Neural cell (in vitro differentiated cells): Measurements from ENCODE around the gene YPEL1.

ENCODE experiments used
- RAD21 ChIP-seq: fragments of 450-650 bp; conservative IDR thresholded peaks from 2 replicates; pipeline ENCODE4 v1.6.1; 2014; ENCODE audit warnings: antibody characterized with exemption, mild to moderate bottlenecking, moderate library complexity
- TF ChIP-seq, protein P1 (sequence below): IDR thresholded peaks from 2 replicates; pipeline ENCODE4 v1.6.1; 2012; ENCODE audit warnings: borderline replicate concordance
- TF ChIP-seq, protein P2 (sequence below): fragments of 450-650 bp; IDR thresholded peaks from 2 replicates; pipeline ENCODE4 v1.5.1; 2014; ENCODE audit warnings: antibody characterized with exemption, mild to moderate bottlenecking, moderate library complexity; ENCODE audit not compliant: poor library complexity, severe bottlenecking

DNA sequence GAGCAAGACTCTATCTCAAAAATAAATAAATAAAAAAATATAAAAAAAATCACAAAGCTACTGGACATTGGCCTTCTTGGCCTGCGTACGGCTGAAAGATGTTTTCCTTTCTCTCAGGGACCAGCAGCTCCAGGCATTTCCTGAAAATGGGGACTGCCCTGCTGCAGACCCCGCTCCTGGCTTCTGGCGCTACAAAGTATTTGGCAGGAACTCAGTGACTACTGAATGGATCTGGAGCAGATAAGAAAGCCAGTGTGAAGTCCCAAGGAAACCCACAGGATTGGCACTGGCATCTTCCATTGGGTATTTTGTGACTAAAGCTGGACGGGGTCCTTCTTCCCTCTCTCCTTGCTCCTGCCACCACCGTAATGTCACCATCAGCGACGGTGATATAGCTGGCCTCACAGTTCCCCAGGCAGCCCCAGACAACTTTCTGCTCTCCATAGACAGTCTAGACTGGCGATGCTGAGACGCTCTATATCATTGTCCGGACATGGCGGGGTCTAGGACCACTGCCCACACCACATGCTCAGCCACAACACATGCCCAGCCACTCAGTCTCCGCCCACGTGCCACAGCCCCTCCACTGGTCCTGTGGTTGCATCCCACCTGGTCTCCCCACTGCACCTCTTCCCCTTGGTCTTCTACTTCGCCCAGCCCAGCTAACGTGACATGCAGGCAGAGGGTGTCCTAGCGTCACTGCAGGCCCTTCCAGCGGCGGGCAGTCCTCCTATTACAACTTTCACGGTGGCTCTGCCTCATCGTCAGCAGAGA lies 22.7 kb upstream of the YPEL1 start:
- TF ChIP-seq, protein P1, sequence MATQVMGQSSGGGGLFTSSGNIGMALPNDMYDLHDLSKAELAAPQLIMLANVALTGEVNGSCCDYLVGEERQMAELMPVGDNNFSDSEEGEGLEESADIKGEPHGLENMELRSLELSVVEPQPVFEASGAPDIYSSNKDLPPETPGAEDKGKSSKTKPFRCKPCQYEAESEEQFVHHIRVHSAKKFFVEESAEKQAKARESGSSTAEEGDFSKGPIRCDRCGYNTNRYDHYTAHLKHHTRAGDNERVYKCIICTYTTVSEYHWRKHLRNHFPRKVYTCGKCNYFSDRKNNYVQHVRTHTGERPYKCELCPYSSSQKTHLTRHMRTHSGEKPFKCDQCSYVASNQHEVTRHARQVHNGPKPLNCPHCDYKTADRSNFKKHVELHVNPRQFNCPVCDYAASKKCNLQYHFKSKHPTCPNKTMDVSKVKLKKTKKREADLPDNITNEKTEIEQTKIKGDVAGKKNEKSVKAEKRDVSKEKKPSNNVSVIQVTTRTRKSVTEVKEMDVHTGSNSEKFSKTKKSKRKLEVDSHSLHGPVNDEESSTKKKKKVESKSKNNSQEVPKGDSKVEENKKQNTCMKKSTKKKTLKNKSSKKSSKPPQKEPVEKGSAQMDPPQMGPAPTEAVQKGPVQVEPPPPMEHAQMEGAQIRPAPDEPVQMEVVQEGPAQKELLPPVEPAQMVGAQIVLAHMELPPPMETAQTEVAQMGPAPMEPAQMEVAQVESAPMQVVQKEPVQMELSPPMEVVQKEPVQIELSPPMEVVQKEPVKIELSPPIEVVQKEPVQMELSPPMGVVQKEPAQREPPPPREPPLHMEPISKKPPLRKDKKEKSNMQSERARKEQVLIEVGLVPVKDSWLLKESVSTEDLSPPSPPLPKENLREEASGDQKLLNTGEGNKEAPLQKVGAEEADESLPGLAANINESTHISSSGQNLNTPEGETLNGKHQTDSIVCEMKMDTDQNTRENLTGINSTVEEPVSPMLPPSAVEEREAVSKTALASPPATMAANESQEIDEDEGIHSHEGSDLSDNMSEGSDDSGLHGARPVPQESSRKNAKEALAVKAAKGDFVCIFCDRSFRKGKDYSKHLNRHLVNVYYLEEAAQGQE: no peak
- TF ChIP-seq, protein P2, sequence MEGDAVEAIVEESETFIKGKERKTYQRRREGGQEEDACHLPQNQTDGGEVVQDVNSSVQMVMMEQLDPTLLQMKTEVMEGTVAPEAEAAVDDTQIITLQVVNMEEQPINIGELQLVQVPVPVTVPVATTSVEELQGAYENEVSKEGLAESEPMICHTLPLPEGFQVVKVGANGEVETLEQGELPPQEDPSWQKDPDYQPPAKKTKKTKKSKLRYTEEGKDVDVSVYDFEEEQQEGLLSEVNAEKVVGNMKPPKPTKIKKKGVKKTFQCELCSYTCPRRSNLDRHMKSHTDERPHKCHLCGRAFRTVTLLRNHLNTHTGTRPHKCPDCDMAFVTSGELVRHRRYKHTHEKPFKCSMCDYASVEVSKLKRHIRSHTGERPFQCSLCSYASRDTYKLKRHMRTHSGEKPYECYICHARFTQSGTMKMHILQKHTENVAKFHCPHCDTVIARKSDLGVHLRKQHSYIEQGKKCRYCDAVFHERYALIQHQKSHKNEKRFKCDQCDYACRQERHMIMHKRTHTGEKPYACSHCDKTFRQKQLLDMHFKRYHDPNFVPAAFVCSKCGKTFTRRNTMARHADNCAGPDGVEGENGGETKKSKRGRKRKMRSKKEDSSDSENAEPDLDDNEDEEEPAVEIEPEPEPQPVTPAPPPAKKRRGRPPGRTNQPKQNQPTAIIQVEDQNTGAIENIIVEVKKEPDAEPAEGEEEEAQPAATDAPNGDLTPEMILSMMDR: no peak
- no peak for TF ChIP-seq RAD21
